Astrocyte (in vitro differentiated cells and primary cell): ENCODE measurements around the gene COLEC11. TPM values are rescaled to one million over a fixed set of nuclear protein-coding genes. Genes with fewer than 3 reads are reported as not detected.

Experiments used
- DNase-seq: peaks from one replicate; pipeline ENCODE4 v3.0.0-alpha.2; 2010; ENCODE audit warnings: low read depth
- FAIRE-seq: peaks from 2 replicates; lab custom pipeline; 2011; peaks lifted over from hg19 to GRCh38; lab: Jason Lieb, UNC
- H2AFZ ChIP-seq: 2 replicates; pipeline ENCODE4 v1.6.0; 2012; ENCODE audit warnings: low read depth, low read length, inconsistent platforms
- H3K27ac ChIP-seq: 2 replicates; pipeline ENCODE4 v1.5.1; 2011; ENCODE audit warnings: low read depth, low read length, inconsistent platforms
- H3K27me3 ChIP-seq: 2 replicates; pipeline ENCODE4 v1.6.0; 2011; ENCODE audit warnings: low read length, inconsistent platforms; ENCODE audit not compliant: insufficient read depth
- H3K36me3 ChIP-seq: 2 replicates; pipeline ENCODE4 v1.5.1; 2011; ENCODE audit warnings: low read length, inconsistent platforms; ENCODE audit not compliant: insufficient read depth
- H3K4me1 ChIP-seq: 2 replicates; pipeline ENCODE4 v1.5.1; 2011; ENCODE audit warnings: low read length, inconsistent platforms; ENCODE audit not compliant: insufficient read depth
- H3K4me2 ChIP-seq: 2 replicates; pipeline ENCODE4 v1.6.0; 2012; ENCODE audit warnings: low read length, inconsistent platforms
- H3K4me3 ChIP-seq: 2 replicates; pipeline ENCODE4 v1.5.1; 2011; ENCODE audit warnings: low read depth, mild to moderate bottlenecking, low read length, inconsistent platforms; ENCODE audit not compliant: insufficient read depth
- H3K79me2 ChIP-seq: 2 replicates; pipeline ENCODE4 v1.6.0; 2012; ENCODE audit warnings: mild to moderate bottlenecking, low read length, inconsistent platforms; ENCODE audit not compliant: insufficient read depth
- H3K9ac ChIP-seq: 2 replicates; pipeline ENCODE4 v1.6.0; 2012; ENCODE audit warnings: mild to moderate bottlenecking, low read length, inconsistent platforms
- H3K9me3 ChIP-seq: 2 replicates; pipeline ENCODE4 v1.5.1; 2012; ENCODE audit warnings: low read depth, mild to moderate bottlenecking, low read length, inconsistent platforms; ENCODE audit not compliant: insufficient read depth
- H4K20me1 ChIP-seq: 2 replicates; pipeline ENCODE4 v1.6.0; 2012; ENCODE audit warnings: low read length, inconsistent platforms; ENCODE audit not compliant: insufficient read depth
- H3K27ac Mint-ChIP-seq: one replicate; pipeline ENCODE4 v1.8.0; 2021; ENCODE audit warnings: mild to moderate bottlenecking, mixed read lengths; ENCODE audit not compliant: unreplicated experiment
- H3K27me3 Mint-ChIP-seq: one replicate; pipeline ENCODE4 v1.8.0; 2021; ENCODE audit warnings: low read depth, mixed read lengths; ENCODE audit not compliant: unreplicated experiment
- H3K36me3 Mint-ChIP-seq: one replicate; pipeline ENCODE4 v1.8.0; 2021; ENCODE audit warnings: low read depth, mixed read lengths; ENCODE audit not compliant: unreplicated experiment
- H3K4me1 Mint-ChIP-seq: one replicate; pipeline ENCODE4 v1.8.0; 2021; ENCODE audit warnings: low read depth, mixed read lengths; ENCODE audit not compliant: unreplicated experiment
- H3K4me3 Mint-ChIP-seq: one replicate; pipeline ENCODE4 v1.8.0; 2021; ENCODE audit warnings: mild to moderate bottlenecking, moderate library complexity, mixed read lengths; ENCODE audit not compliant: unreplicated experiment
- H3K9me3 Mint-ChIP-seq: one replicate; pipeline ENCODE4 v1.8.0; 2021; ENCODE audit warnings: mild to moderate bottlenecking, mixed read lengths; ENCODE audit not compliant: unreplicated experiment
- CTCF ChIP-seq: IDR thresholded peaks from 2 replicates; pipeline ENCODE4 v1.5.1; 2011; ENCODE audit warnings: low read depth, mild to moderate bottlenecking, inconsistent platforms, low read length, moderate library complexity; ENCODE audit not compliant: insufficient read depth
- EZH2 ChIP-seq: IDR thresholded peaks from 2 replicates; pipeline ENCODE4 v1.6.1; 2012; ENCODE audit warnings: mild to moderate bottlenecking, low read length, inconsistent platforms; ENCODE audit not compliant: insufficient read depth
- total RNA-seq: library from RNA; stranded (reverse); gene quantifications from 2 replicates; pipeline ENCODE4 v1.2.1, GENCODE V29; 2021

The COLEC11 gene
- total RNA-seq, 1 donor from 2014 or later: not detected

GRCh38 chr2:3626118-3626811 is 31.4 kb downstream of the COLEC11 start:
- Histone ChIP-seq H2AFZ (no peak overlapping the region), H4K20me1 (no peaks in the 10 kb centered on the region), H3K36me3 (no peaks in the 10 kb centered on the region), H3K4me1 (no peaks in the 10 kb centered on the region), H3K4me3 (no peak overlapping the region), H3K27ac (no peak overlapping the region), H3K9me3 (no peaks in the 10 kb centered on the region), H3K27me3 (no peaks in the 10 kb centered on the region), H3K4me2 (no peak overlapping the region), H3K9ac (no peak overlapping the region), H3K79me2 (no peaks in the 10 kb centered on the region)
- peaks cover 9% of the 10 kb centered on the region for H3K9me3 Mint-ChIP-seq
- no peak overlapping the region for H3K4me3 Mint-ChIP-seq
- no peak overlapping the region for H3K27ac Mint-ChIP-seq
- DNase-seq (no peak), FAIRE-seq (no peak)
- no peaks in the 10 kb centered on the region for H3K4me1 Mint-ChIP-seq
- no peaks in the 10 kb centered on the region for H3K36me3 Mint-ChIP-seq
- no peak for TF ChIP-seq EZH2
- no peak for TF ChIP-seq CTCF
- H3K27me3 Mint-ChIP-seq: peaks cover 5% of the 10 kb centered on the region

- Histone ChIP-seq H3K4me3 (no peak overlapping the region), H3K36me3 (no peaks in the 10 kb centered on the region), H3K9me3 (no peaks in the 10 kb centered on the region), H4K20me1 (no peaks in the 10 kb centered on the region), H3K9ac (no peak overlapping the region), H2AFZ (no peak overlapping the region), H3K4me1 (no peaks in the 10 kb centered on the region), H3K27ac (no peak overlapping the region), H3K4me2 (no peak overlapping the region), H3K79me2 (no peaks in the 10 kb centered on the region), H3K27me3 (no peaks in the 10 kb centered on the region)
- H3K27me3 Mint-ChIP-seq: peaks cover 5% of the 10 kb centered on the region
- H3K4me1 Mint-ChIP-seq: no peaks in the 10 kb centered on the region
- FAIRE-seq (no peak), DNase-seq (no peak)
- H3K27ac Mint-ChIP-seq: no peak overlapping the region
- TF ChIP-seq CTCF: no peak
- TF ChIP-seq EZH2: no peak
- peaks cover 10% of the 10 kb centered on the region for H3K9me3 Mint-ChIP-seq
- H3K36me3 Mint-ChIP-seq: no peaks in the 10 kb centered on the region
- no peak overlapping the region for H3K4me3 Mint-ChIP-seq
These were observed 32.0 kb downstream of the COLEC11 start for GRCh38 chr2:3626812-3627499.
